Measurements from ENCODE around the gene ZBTB25.

The ZBTB25 gene

GRCh38 chr14:64500088-64500487 lies 3.5 kb downstream of the ZBTB25 start:
- Histone ChIP-seq H3K36me3 (no peaks in the 10 kb centered on the region), H3K27ac (no peak overlapping the region), H3K4me1 (ENCODE audit: control insufficient read depth in 1 of 2, insufficient read depth in 1 of 2, low read depth in 1 of 2, low read length in 1 of 2) (peaks cover 9 to 11% of the 10 kb centered on the region in 2 experiments), H3K9me3 (no peaks in the 10 kb centered on the region), H3K27me3 (peaks cover 22% of the 10 kb centered on the region), H3K4me3 (ENCODE audit: low read depth in 1 of 2, low read length in 1 of 2) (no peak overlapping the region)
- TF ChIP-seq, protein P1, sequence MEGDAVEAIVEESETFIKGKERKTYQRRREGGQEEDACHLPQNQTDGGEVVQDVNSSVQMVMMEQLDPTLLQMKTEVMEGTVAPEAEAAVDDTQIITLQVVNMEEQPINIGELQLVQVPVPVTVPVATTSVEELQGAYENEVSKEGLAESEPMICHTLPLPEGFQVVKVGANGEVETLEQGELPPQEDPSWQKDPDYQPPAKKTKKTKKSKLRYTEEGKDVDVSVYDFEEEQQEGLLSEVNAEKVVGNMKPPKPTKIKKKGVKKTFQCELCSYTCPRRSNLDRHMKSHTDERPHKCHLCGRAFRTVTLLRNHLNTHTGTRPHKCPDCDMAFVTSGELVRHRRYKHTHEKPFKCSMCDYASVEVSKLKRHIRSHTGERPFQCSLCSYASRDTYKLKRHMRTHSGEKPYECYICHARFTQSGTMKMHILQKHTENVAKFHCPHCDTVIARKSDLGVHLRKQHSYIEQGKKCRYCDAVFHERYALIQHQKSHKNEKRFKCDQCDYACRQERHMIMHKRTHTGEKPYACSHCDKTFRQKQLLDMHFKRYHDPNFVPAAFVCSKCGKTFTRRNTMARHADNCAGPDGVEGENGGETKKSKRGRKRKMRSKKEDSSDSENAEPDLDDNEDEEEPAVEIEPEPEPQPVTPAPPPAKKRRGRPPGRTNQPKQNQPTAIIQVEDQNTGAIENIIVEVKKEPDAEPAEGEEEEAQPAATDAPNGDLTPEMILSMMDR (IDR thresholded peaks at IDR 0.05), result no peak

- Histone ChIP-seq H3K4me1 (ENCODE audit: control insufficient read depth in 1 of 2, insufficient read depth in 1 of 2, low read depth in 1 of 2, low read length in 1 of 2) (no peaks in the 10 kb centered on the region), H3K27me3 (peaks cover 8% of the 10 kb centered on the region), H3K4me3 (ENCODE audit: low read depth in 1 of 2, low read length in 1 of 2) (no peak overlapping the region), H3K36me3 (no peaks in the 10 kb centered on the region), H3K9me3 (no peaks in the 10 kb centered on the region), H3K27ac (no peak overlapping the region)
- TF ChIP-seq, protein P1 (IDR thresholded peaks at IDR 0.05), result no peak
Observed at GRCh38 chr14:64496764-64497163, 6.9 kb downstream of the ZBTB25 start.

DNA sequence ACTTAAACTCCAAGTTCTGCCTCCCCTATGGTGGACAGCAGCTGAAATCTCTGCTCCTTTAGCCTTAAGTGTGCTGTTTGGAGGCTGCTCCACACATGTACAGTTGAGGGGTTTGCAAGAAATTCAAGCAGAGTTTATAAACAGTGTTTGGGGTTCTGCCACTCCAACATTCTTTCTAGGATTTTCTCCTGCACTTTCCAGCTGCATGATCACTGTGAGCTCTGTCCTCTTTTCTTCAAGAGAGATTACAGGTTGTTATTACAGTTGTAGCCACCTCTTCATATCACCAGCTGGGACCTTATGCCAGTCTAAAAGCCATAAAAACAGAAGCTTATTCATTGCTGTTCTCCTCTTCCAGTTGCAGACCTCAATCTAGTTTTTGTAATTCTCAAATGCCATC lies 8.4 kb downstream of the ZBTB25 start:
- Histone ChIP-seq H3K4me1 (ENCODE audit: control insufficient read depth in 1 of 2, insufficient read depth in 1 of 2, low read depth in 1 of 2, low read length in 1 of 2) (no peaks in the 10 kb centered on the region), H3K4me3 (ENCODE audit: low read depth in 1 of 2, low read length in 1 of 2) (no peak overlapping the region), H3K27me3 (no peaks in the 10 kb centered on the region), H3K27ac (no peak overlapping the region), H3K36me3 (no peaks in the 10 kb centered on the region), H3K9me3 (no peaks in the 10 kb centered on the region)
- TF ChIP-seq, protein P1 (IDR thresholded peaks at IDR 0.05), result no peak

GRCh38 chr14:64493455-64493854 lies 10.2 kb downstream of the ZBTB25 start:
- H3K27me3 ChIP-seq, result no peaks in the 10 kb centered on the region
- no peaks in the 10 kb centered on the region for H3K9me3 ChIP-seq
- H3K4me1 ChIP-seq (ENCODE audit: control insufficient read depth in 1 of 2, insufficient read depth in 1 of 2, low read depth in 1 of 2, low read length in 1 of 2), result no peaks in the 10 kb centered on the region
- H3K4me3 ChIP-seq (ENCODE audit: low read depth in 1 of 2, low read length in 1 of 2), result no peak overlapping the region
- TF ChIP-seq, protein P1 (IDR thresholded peaks at IDR 0.05), result no peak
- H3K36me3 ChIP-seq, result no peaks in the 10 kb centered on the region
- no peak overlapping the region for H3K27ac ChIP-seq

- Histone ChIP-seq H3K9me3 (no peaks in the 10 kb centered on the region), H3K36me3 (no peaks in the 10 kb centered on the region), H3K27ac (no peak overlapping the region), H3K4me3 (ENCODE audit: low read depth in 1 of 2, low read length in 1 of 2) (no peak overlapping the region), H3K27me3 (no peaks in the 10 kb centered on the region), H3K4me1 (ENCODE audit: control insufficient read depth in 1 of 2, insufficient read depth in 1 of 2, low read depth in 1 of 2, low read length in 1 of 2) (no peaks in the 10 kb centered on the region)
- TF ChIP-seq, protein P1 (IDR thresholded peaks at IDR 0.05), result no peak
Observed at GRCh38 chr14:64491637-64492036, 12.0 kb downstream of the ZBTB25 start.

- Histone ChIP-seq H3K27ac (no peak overlapping the region), H3K9me3 (no peaks in the 10 kb centered on the region), H3K36me3 (no peaks in the 10 kb centered on the region), H3K27me3 (no peaks in the 10 kb centered on the region), H3K4me3 (ENCODE audit: low read depth in 1 of 2, low read length in 1 of 2) (no peak overlapping the region), H3K4me1 (ENCODE audit: control insufficient read depth in 1 of 2, insufficient read depth in 1 of 2, low read depth in 1 of 2, low read length in 1 of 2) (no peaks in the 10 kb centered on the region)
- TF ChIP-seq, protein P1 (IDR thresholded peaks at IDR 0.05), result no peak
Observed at GRCh38 chr14:64488590-64489099, 15.0 kb downstream of the ZBTB25 start.
